Measurements from ENCODE around the gene RAB6A. TPM values are rescaled to one million over a fixed set of nuclear protein-coding genes. Genes with fewer than 3 reads are reported as not detected.

RAB6A gene
- total and polyA plus RNA-seq, 2 of the 8 experiments (the other 6 are each of a cell fraction or from before 2014, with no cell fraction given): 24.4 to 88.6 TPM

DNA sequence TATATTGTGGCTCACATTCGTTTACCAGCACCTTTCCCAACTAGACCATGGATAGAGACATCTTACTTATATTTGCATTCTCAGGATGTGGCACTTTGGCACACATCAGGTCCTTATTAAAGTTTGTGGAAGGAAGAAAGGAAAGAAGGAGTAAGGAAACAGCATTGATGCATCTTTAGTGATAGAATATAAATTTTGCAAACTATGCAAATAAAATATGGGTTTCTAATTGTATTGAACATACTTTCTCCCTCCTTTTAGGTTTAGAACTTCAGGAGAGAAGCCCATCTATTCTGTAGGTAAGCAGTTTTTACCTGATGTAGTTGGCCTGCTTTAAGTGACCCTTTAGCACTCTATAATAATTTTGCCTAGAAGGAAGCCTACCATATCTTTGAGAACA lies 47.2 kb upstream of the RAB6A start:
- DNase-seq (ENCODE audit: low read depth in 1 of 2, low spot score in 2 of 2) (no peak), FAIRE-seq (no peak)
- TF ChIP-seq BACH1 (IDR thresholded peaks at IDR 0.05; ENCODE audit: low read length) (no peak), SRF (IDR thresholded peaks at IDR 0.05; ENCODE audit: low read depth, low read length) (no peak), ASH2L (IDR thresholded peaks at IDR 0.05; ENCODE audit: low read length) (no peak), MAX (IDR thresholded peaks at IDR 0.05) (no peak), MAFK (IDR thresholded peaks at IDR 0.05; ENCODE audit: low read depth, low read length) (no peak), SUZ12 (IDR thresholded peaks at IDR 0.05; ENCODE audit: low read length) (no peak), YY1 (IDR thresholded peaks at IDR 0.05; ENCODE audit: low read depth, low read length) (no peak), EGR1 (IDR thresholded peaks at IDR 0.05; ENCODE audit: borderline replicate concordance, low read depth, low read length) (no peak), SP1 (IDR thresholded peaks at IDR 0.05; ENCODE audit: low read depth, low read length) (no peak), RBBP5 (IDR thresholded peaks at IDR 0.05; ENCODE audit: borderline replicate concordance, low read depth, low read length) (no peak), JUND (IDR thresholded peaks at IDR 0.05; ENCODE audit: low read length) (no peak), SP4 (IDR thresholded peaks at IDR 0.05; ENCODE audit: low read length) (no peak)
- TF ChIP-seq, protein P1, sequence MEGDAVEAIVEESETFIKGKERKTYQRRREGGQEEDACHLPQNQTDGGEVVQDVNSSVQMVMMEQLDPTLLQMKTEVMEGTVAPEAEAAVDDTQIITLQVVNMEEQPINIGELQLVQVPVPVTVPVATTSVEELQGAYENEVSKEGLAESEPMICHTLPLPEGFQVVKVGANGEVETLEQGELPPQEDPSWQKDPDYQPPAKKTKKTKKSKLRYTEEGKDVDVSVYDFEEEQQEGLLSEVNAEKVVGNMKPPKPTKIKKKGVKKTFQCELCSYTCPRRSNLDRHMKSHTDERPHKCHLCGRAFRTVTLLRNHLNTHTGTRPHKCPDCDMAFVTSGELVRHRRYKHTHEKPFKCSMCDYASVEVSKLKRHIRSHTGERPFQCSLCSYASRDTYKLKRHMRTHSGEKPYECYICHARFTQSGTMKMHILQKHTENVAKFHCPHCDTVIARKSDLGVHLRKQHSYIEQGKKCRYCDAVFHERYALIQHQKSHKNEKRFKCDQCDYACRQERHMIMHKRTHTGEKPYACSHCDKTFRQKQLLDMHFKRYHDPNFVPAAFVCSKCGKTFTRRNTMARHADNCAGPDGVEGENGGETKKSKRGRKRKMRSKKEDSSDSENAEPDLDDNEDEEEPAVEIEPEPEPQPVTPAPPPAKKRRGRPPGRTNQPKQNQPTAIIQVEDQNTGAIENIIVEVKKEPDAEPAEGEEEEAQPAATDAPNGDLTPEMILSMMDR (IDR thresholded peaks at IDR 0.05; ENCODE audit: control extremely low read depth in 1 of 3, insufficient read depth in 1 of 3, low read depth in 1 of 3, low read length in 3 of 3): no peak
- H3K4ac ChIP-seq (replicated peaks; ENCODE audit: insufficient read length, low read depth, low read length): no peak overlapping the region
- H4K8ac ChIP-seq (ENCODE audit: extremely low read depth, insufficient read depth, low read length): no peak overlapping the region
- H2AK5ac ChIP-seq (ENCODE audit: low read depth, low read length): no peak overlapping the region
- 96% methylated on average over 1 of the region's 1 CpG; no CpG with 5 or more reads in 1 of the 2 experiments for WGBS, 2 experiments (ENCODE audit: extremely low coverage in 1 of 2, insufficient coverage in 1 of 2, insufficient read length in 1 of 2, insufficient replicate concordance in 2 of 2, low coverage in 1 of 2, low lambda C conversion rate in 2 of 2, missing lambda C conversion rate in 1 of 2)
- no peak overlapping the region for H4K91ac ChIP-seq (replicated peaks; ENCODE audit: insufficient read length, low read length)
- no peaks in the 10 kb centered on the region for H3K23me2 ChIP-seq (ENCODE audit: low read depth, low read length)
- H2BK15ac ChIP-seq (ENCODE audit: low read length): no peak overlapping the region
- no peak overlapping the region for H2BK5ac ChIP-seq (ENCODE audit: low read depth, low read length)
- H2BK120ac ChIP-seq (replicated peaks; ENCODE audit: low read depth, low read length): no peak overlapping the region
- no peaks in the 10 kb centered on the region for H3K4me1 ChIP-seq (replicated peaks in 1 of 4; ENCODE audit: control insufficient read depth in 3 of 4, insufficient read depth in 4 of 4, low read length in 3 of 4)
- H3K4me3 ChIP-seq (ENCODE audit: extremely low read depth in 1 of 4, insufficient read depth in 2 of 4, low read depth in 3 of 4, low read length in 4 of 4): no peak overlapping the region
- peaks cover 0 to 6% (median 0%) of the 10 kb centered on the region in 4 experiments; a peak in 2 of 8 replicates for H3K36me3 ChIP-seq (ENCODE audit: control insufficient read depth in 2 of 4, insufficient read depth in 4 of 4, low read length in 3 of 4)
- H2BK20ac ChIP-seq (ENCODE audit: low read length): no peak overlapping the region
- H4K5ac ChIP-seq (ENCODE audit: insufficient read length, low read depth, low read length): no peak overlapping the region
- no peak overlapping the region for H3K14ac ChIP-seq (ENCODE audit: insufficient read length)
- H3K79me1 ChIP-seq (ENCODE audit: low read depth, low read length): peaks cover 2% of the 10 kb centered on the region; the same call in 1 of the 2 replicates
- no peak overlapping the region for H3K4me2 ChIP-seq (ENCODE audit: insufficient read depth in 1 of 2, low read depth in 2 of 2, low read length in 2 of 2)
- H3K18ac ChIP-seq (ENCODE audit: extremely low read depth, low read length): no peak overlapping the region
- no peak overlapping the region for H3K27ac ChIP-seq (ENCODE audit: low read depth, low read length)
- no peaks in the 10 kb centered on the region for H3K27me3 ChIP-seq (replicated peaks in 1 of 4; ENCODE audit: control insufficient read depth in 3 of 4, extremely low read depth in 1 of 4, insufficient read depth in 3 of 4, low read length in 3 of 4)
- H2BK12ac ChIP-seq (ENCODE audit: low read depth, low read length): no peak overlapping the region
- H3K56ac ChIP-seq (replicated peaks; ENCODE audit: insufficient read length, low read depth, low read length): no peak overlapping the region
- no peak overlapping the region for H3K23ac ChIP-seq (ENCODE audit: insufficient read length)
- no peaks in the 10 kb centered on the region for H3K79me2 ChIP-seq (ENCODE audit: control insufficient read depth in 1 of 2, insufficient read depth in 2 of 2, low read length in 2 of 2)
- ChIA-PET CTCF (ENCODE audit: partially characterized antibody) (interaction anchor here (0.6 to 1.2 kb wide), 2 partner anchors 10 to 191 kb away, joined by 3 to 4 read pairs; no protein-coding TSS in a partner anchor), POLR2A (ENCODE audit: partially characterized antibody) (interaction anchor here (1.2 to 1.5 kb wide), 2 partner anchors 12 to 29 kb away, joined by 3 to 5 read pairs; no protein-coding TSS in a partner anchor)
- H2AFZ ChIP-seq (ENCODE audit: low read length): no peak overlapping the region
- no peak overlapping the region for H3K9ac ChIP-seq (replicated peaks in 1 of 4; ENCODE audit: extremely low read depth in 1 of 4, low read depth in 3 of 4, low read length in 3 of 4)
- H4K20me1 ChIP-seq (replicated peaks in 1 of 2; ENCODE audit: control insufficient read depth in 1 of 2, insufficient read depth in 2 of 2, low read length in 2 of 2): no peaks in the 10 kb centered on the region
- no peaks in the 10 kb centered on the region for H3K9me3 ChIP-seq (ENCODE audit: insufficient read depth in 2 of 2, low read depth in 1 of 2, low read length in 1 of 2)

Data from H1 (cell line).